HepG2 (cell line): ENCODE data around the gene SMIM36. TPM values are rescaled to one million over a fixed set of nuclear protein-coding genes. Genes with fewer than 3 reads are reported as not detected.

ENCODE experiments used
- ATF7-NPFF ChIP-seq: sonication (generic); formaldehyde crosslinking; IDR thresholded peaks from 2 replicates; pipeline ENCODE4 v1.8.1; 2023; ENCODE audit warnings: mild to moderate bottlenecking, low read depth, missing genetic modification reagents, moderate library complexity
- CAMTA2 ChIP-seq: sonication (generic); formaldehyde crosslinking; IDR thresholded peaks from 2 replicates; pipeline ENCODE4 v1.4.0; 2020; ENCODE audit warnings: mild to moderate bottlenecking, missing genetic modification reagents, borderline replicate concordance
- FOSL2 ChIP-seq: sonication (generic); formaldehyde crosslinking; IDR thresholded peaks from 2 replicates; pipeline ENCODE4 v1.4.0; 2020; ENCODE audit warnings: missing genetic modification reagents
- ISX ChIP-seq: sonication (generic); formaldehyde crosslinking; conservative IDR thresholded peaks from 2 replicates; pipeline ENCODE4 v1.5.0; 2020; ENCODE audit warnings: missing genetic modification reagents
- NAIF1 ChIP-seq: sonication (generic); formaldehyde crosslinking; IDR thresholded peaks from 2 replicates; pipeline ENCODE4 v1.5.0; 2020; ENCODE audit warnings: mild to moderate bottlenecking, missing genetic modification reagents, borderline replicate concordance
- SKI ChIP-seq: fragments of 450-650 bp; IDR thresholded peaks from one replicate; pipeline ENCODE4 v1.6.1; 2018; ENCODE audit warnings: mild to moderate bottlenecking; ENCODE audit not compliant: partially characterized antibody
- SNRNP70 ChIP-seq: fragments of 200-400 bp; formaldehyde crosslinking; IDR thresholded peaks from 2 replicates; pipeline ENCODE4 v1.6.1; 2017; ENCODE audit warnings: mild to moderate bottlenecking, low read depth, low read length, moderate library complexity
- STAT6 ChIP-seq: sonication (generic); formaldehyde crosslinking; IDR thresholded peaks from 2 replicates; pipeline ENCODE4 v1.4.0; 2020; ENCODE audit warnings: missing genetic modification reagents, mild to moderate bottlenecking, borderline replicate concordance
- TP53 ChIP-seq: sonication (generic); formaldehyde crosslinking; conservative IDR thresholded peaks from 2 replicates; pipeline ENCODE4 v1.4.0; 2020; ENCODE audit warnings: missing genetic modification reagents
- U2AF1 ChIP-seq: fragments of 200-400 bp; formaldehyde crosslinking; optimal IDR thresholded peaks from 2 replicates; pipeline ENCODE3; 2017; ENCODE audit warnings: mild to moderate bottlenecking, low read depth, low read length
- ZNF12 ChIP-seq: sonication (generic); formaldehyde crosslinking; IDR thresholded peaks from 2 replicates; pipeline ENCODE4 v1.5.0; 2020; ENCODE audit warnings: missing genetic modification reagents
- ZNF143 ChIP-seq: sonication (generic); formaldehyde crosslinking; IDR thresholded peaks from 2 replicates; pipeline ENCODE4 v1.4.0; 2020; ENCODE audit warnings: missing genetic modification reagents
- ZNF362 ChIP-seq: sonication (generic); formaldehyde crosslinking; IDR thresholded peaks from 2 replicates; pipeline ENCODE4 v1.4.0; 2020; ENCODE audit warnings: missing genetic modification reagents, mild to moderate bottlenecking, borderline replicate concordance
- ZNF496 ChIP-seq: sonication (generic); formaldehyde crosslinking; IDR thresholded peaks from 2 replicates; pipeline ENCODE4 v1.8.1; 2023; ENCODE audit warnings: mild to moderate bottlenecking, moderate library complexity, missing genetic modification reagents; ENCODE audit not compliant: insufficient replicate concordance
- ZNF569 ChIP-seq: sonication (generic); formaldehyde crosslinking; IDR thresholded peaks from 2 replicates; pipeline ENCODE4 v1.5.0; 2020; ENCODE audit warnings: mild to moderate bottlenecking, missing genetic modification reagents, moderate library complexity, borderline replicate concordance
- polyA plus RNA-seq, 8 experiments: library from polyadenylated mRNA; depleted of rRNA in 3 of 8; stranded (reverse) in 7 of 8; unstranded in 1 of 8; fragments of >200 nt; fragmentation: Illumina TruSeq in 4 of 8; extraction: Trizol in 4 of 8; gene quantifications; 2 replicates each; pipeline versions ENCODE4 v1.2.1 to v1.2.3, GENCODE V29; 2011 to 2016; ENCODE audit warnings: low read depth in 4 of 8, missing spikeins in 1 of 8, mixed read lengths in 1 of 8; ENCODE audit not compliant: insufficient read depth in 1 of 8
- total RNA-seq, 5 experiments: library from RNA; depleted of rRNA; stranded (reverse); fragments of >200 nt; fragmentation: Illumina TruSeq; extraction: Trizol; gene quantifications; 2 replicates each; pipeline ENCODE4 v1.2.3, GENCODE V29; 2016; ENCODE audit warnings: low read depth in 1 of 5
- TF ChIP-seq, protein P1 (sequence below), 2 experiments: sonication (generic) in 1 of 2; formaldehyde crosslinking in 1 of 2; IDR thresholded peaks; 2 replicates each; pipeline versions ENCODE4 v1.6.1 to v1.9.0; 2014 to 2022; ENCODE audit warnings: antibody characterized with exemption in 1 of 2, borderline replicate concordance in 1 of 2, inconsistent platforms in 1 of 2, low read depth in 1 of 2, missing genetic modification reagents in 1 of 2
- TF ChIP-seq, protein P2 (sequence below): sonication (generic); formaldehyde crosslinking; IDR thresholded peaks from 2 replicates; pipeline ENCODE4 v1.8.1; 2023; ENCODE audit warnings: mild to moderate bottlenecking, missing genetic modification reagents

SMIM36 gene
- total and polyA plus RNA-seq, 2 of the 13 experiments (the other 11 are each of a cell fraction or from before 2014, with no cell fraction given): not detected

GRCh38 chr17:55452139-55452790 lies 59.0 kb downstream of the SMIM36 start (continued):
- TF ChIP-seq NAIF1 (CRISPR knock-in tag) (no peak), ZNF569 (CRISPR knock-in tag) (no peak), ISX (no peak), FOSL2 (CRISPR knock-in tag) (peak; percentile 86), ZNF143 (CRISPR knock-in tag) (no peak), STAT6 (CRISPR knock-in tag) (no peak), TP53 (CRISPR knock-in tag) (no peak), SNRNP70 (no peak), SKI (no peak), ATF7-NPFF (no peak), CAMTA2 (CRISPR knock-in tag) (no peak), ZNF362 (CRISPR knock-in tag) (no peak), ZNF496 (CRISPR knock-in tag) (no peak), U2AF1 (no peak), ZNF12 (CRISPR knock-in tag) (peak; percentile 31; the same call in 1 of the 2 replicates)
- TF ChIP-seq, protein P1, sequence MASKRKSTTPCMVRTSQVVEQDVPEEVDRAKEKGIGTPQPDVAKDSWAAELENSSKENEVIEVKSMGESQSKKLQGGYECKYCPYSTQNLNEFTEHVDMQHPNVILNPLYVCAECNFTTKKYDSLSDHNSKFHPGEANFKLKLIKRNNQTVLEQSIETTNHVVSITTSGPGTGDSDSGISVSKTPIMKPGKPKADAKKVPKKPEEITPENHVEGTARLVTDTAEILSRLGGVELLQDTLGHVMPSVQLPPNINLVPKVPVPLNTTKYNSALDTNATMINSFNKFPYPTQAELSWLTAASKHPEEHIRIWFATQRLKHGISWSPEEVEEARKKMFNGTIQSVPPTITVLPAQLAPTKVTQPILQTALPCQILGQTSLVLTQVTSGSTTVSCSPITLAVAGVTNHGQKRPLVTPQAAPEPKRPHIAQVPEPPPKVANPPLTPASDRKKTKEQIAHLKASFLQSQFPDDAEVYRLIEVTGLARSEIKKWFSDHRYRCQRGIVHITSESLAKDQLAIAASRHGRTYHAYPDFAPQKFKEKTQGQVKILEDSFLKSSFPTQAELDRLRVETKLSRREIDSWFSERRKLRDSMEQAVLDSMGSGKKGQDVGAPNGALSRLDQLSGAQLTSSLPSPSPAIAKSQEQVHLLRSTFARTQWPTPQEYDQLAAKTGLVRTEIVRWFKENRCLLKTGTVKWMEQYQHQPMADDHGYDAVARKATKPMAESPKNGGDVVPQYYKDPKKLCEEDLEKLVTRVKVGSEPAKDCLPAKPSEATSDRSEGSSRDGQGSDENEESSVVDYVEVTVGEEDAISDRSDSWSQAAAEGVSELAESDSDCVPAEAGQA (IDR thresholded peaks at IDR 0.05; ENCODE audit: low read depth): no peak
- TF ChIP-seq, protein P1 (CRISPR knock-in tag; IDR thresholded peaks at IDR 0.05; ENCODE audit: borderline replicate concordance): no peak
- TF ChIP-seq, protein P2, sequence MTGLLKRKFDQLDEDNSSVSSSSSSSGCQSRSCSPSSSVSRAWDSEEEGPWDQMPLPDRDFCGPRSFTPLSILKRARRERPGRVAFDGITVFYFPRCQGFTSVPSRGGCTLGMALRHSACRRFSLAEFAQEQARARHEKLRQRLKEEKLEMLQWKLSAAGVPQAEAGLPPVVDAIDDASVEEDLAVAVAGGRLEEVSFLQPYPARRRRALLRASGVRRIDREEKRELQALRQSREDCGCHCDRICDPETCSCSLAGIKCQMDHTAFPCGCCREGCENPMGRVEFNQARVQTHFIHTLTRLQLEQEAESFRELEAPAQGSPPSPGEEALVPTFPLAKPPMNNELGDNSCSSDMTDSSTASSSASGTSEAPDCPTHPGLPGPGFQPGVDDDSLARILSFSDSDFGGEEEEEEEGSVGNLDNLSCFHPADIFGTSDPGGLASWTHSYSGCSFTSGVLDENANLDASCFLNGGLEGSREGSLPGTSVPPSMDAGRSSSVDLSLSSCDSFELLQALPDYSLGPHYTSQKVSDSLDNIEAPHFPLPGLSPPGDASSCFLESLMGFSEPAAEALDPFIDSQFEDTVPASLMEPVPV: 0 out of 2 replicates have a peak, but pooled peaks have one; percentile 18
